ENCODE measurements around the gene CRYBG3.

Gene CRYBG3

GRCh38 chr3:97940034-97940433 lies 118.2 kb downstream of the CRYBG3 start:
- H3K27ac ChIP-seq, result no peak overlapping the region
- TF ChIP-seq CTCF (conservative IDR thresholded peaks at IDR 0.05) (no peak), ZFX (IDR thresholded peaks at IDR 0.05) (no peak)

- H3K27ac ChIP-seq, result no peak overlapping the region
- TF ChIP-seq CTCF (conservative IDR thresholded peaks at IDR 0.05), result no peak
- TF ChIP-seq ZFX (IDR thresholded peaks at IDR 0.05), result no peak
These were observed 121.2 kb downstream of the CRYBG3 start for GRCh38 chr3:97942801-97943546.

- H3K27ac ChIP-seq, result no peak overlapping the region
- no peak for TF ChIP-seq ZFX (IDR thresholded peaks at IDR 0.05)
- no peak for TF ChIP-seq CTCF (conservative IDR thresholded peaks at IDR 0.05)
These were observed 126.7 kb downstream of the CRYBG3 start for GRCh38 chr3:97948351-97949109.

GRCh38 chr3:97949110-97949485 lies 127.3 kb downstream of the CRYBG3 start:
- no peak for TF ChIP-seq ZFX (IDR thresholded peaks at IDR 0.05)
- no peak for TF ChIP-seq CTCF (conservative IDR thresholded peaks at IDR 0.05)
- no peak overlapping the region for H3K27ac ChIP-seq

- TF ChIP-seq ZFX (IDR thresholded peaks at IDR 0.05), result no peak
- no peak for TF ChIP-seq CTCF (conservative IDR thresholded peaks at IDR 0.05)
These were observed 127.9 kb downstream of the CRYBG3 start for GRCh38 chr3:97949743-97950142.

GRCh38 chr3:97950360-97950759 lies 128.5 kb downstream of the CRYBG3 start:
- H3K27ac ChIP-seq, result no peak overlapping the region
- TF ChIP-seq ZFX (IDR thresholded peaks at IDR 0.05), result no peak

More at GRCh38 chr3:97949743-97950142, 127.9 kb downstream of the CRYBG3 start:
- H3K27ac ChIP-seq, result no peak overlapping the region

GRCh38 chr3:97952280-97952679 lies 130.5 kb downstream of the CRYBG3 start:
- no peak overlapping the region for H3K27ac ChIP-seq
- TF ChIP-seq ZFX (IDR thresholded peaks at IDR 0.05), result no peak
- no peak for TF ChIP-seq CTCF (conservative IDR thresholded peaks at IDR 0.05)

Data from C4-2B (cell line).